Measurements from ENCODE around the gene UTS2B. TPM values are rescaled to one million over a fixed set of nuclear protein-coding genes. Genes with fewer than 3 reads are reported as not detected.
"Not testable (repeated sequence)": the region's sequence is repeated elsewhere in the genome, so short reads cannot be mapped to it uniquely, and the experiment has no call there.

The UTS2B gene
- total RNA-seq, 6 experiments from 2014 or later = 0.73 to 1.8 (median 1.0) TPM

DNA sequence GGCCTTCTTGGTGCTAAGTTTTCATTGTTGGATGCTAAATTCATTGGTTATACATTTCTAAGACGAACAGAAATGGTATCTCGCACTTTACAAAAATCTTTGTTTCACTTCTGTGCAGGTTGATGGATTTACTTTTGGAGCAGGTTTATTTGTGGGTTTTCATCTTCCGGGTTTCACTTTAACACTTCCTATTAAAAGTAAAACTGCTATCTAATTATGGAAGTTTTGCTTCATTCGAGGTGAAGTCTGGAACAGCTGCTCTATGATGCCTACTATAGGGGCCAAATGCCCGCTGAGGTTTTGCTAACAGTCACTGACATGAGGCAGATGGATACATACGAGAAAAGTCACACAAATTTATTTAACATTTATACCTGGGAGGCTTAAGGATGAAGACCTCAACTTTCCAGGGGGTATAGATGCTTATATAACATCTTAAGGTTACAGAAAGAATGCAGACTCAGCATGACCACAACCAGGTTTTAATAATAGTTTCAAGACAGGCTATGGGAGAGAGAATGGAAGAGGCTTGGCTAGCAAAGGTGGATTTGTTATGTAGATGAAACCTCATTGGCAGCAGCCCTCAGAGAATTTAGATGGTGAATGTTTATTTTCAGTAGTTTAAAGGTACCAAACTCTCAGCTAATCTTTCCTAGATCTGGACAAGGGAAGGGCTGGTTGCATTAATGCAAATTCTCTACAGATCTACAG, 77.1 kb downstream of the UTS2B start:
- Mint-ChIP-seq H3K36me3 (ENCODE audit: low read depth) (no peaks in the 10 kb centered on the region), H3K9me3 (no peaks in the 10 kb centered on the region), H3K27ac (no peak overlapping the region), H3K4me1 (ENCODE audit: low read depth) (peaks cover 42% of the 10 kb centered on the region), H3K4me3 (no peak overlapping the region), H3K27me3 (ENCODE audit: insufficient read depth) (no peaks in the 10 kb centered on the region)
- TF ChIP-seq, protein P1, sequence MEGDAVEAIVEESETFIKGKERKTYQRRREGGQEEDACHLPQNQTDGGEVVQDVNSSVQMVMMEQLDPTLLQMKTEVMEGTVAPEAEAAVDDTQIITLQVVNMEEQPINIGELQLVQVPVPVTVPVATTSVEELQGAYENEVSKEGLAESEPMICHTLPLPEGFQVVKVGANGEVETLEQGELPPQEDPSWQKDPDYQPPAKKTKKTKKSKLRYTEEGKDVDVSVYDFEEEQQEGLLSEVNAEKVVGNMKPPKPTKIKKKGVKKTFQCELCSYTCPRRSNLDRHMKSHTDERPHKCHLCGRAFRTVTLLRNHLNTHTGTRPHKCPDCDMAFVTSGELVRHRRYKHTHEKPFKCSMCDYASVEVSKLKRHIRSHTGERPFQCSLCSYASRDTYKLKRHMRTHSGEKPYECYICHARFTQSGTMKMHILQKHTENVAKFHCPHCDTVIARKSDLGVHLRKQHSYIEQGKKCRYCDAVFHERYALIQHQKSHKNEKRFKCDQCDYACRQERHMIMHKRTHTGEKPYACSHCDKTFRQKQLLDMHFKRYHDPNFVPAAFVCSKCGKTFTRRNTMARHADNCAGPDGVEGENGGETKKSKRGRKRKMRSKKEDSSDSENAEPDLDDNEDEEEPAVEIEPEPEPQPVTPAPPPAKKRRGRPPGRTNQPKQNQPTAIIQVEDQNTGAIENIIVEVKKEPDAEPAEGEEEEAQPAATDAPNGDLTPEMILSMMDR (IDR thresholded peaks at IDR 0.05) = no peak
- no peak for DNase-seq

DNA sequence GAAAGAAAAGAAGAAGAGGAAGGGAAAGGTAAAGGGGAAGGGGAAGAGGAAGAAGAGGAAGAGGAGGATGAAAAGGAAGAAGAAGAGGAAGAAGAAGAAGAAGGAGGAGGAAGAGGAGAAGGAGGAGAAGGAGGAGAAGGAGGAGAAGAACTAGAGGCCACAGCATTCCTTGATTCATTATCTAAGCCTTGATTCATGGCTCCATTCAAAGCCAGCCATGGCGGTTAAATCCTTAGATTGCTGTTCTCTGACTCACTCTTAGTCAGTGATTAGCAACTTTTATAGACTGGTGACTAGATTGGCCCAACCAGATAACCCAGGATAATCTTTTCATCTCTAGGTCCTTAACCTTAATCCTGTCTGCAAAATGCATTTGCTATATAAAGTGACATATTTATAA, 83.7 kb downstream of the UTS2B start:
- Mint-ChIP-seq H3K36me3 (ENCODE audit: low read depth) (0 out of 2 replicates have a peak, but pooled peaks cover 4% of the 10 kb centered on the region), H3K27me3 (ENCODE audit: insufficient read depth) (no peaks in the 10 kb centered on the region; the same call in 1 of the 2 replicates), H3K4me1 (ENCODE audit: low read depth) (peaks cover 54% of the 10 kb centered on the region), H3K4me3 (peak overlapping the region; percentile 30; the same call in 1 of the 2 replicates), H3K27ac (peak overlapping the region; percentile 94), H3K9me3 (no peaks in the 10 kb centered on the region)
- peak; percentile 90 for DNase-seq
- TF ChIP-seq, protein P1 (IDR thresholded peaks at IDR 0.05) = no peak

DNA sequence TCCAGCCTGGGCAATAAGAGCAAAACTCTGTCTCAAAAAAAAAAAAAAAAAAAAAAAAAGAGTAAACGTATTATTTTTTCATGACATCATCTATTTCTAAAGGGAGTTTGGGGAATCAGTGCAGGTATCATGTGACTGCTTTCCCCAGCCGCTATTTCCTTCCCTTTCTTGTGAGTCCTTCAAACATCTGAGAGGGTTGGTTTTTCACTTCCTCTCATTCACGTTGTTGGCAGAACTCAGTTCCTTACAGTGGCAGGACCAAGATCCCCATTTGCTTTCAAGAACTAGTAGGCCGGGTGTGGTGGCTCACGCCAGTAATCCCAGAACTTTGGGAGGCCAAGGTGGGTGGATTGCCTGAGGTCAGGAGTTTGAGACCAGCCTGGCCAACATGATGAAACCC, 84.3 kb downstream of the UTS2B start:
- H3K4me3 Mint-ChIP-seq; H3K36me3 Mint-ChIP-seq (ENCODE audit: low read depth); DNase-seq; H3K27me3 Mint-ChIP-seq (ENCODE audit: insufficient read depth); H3K9me3 Mint-ChIP-seq: not testable (repeated sequence)
- peak overlapping the region; percentile 94 for H3K27ac Mint-ChIP-seq
- peaks cover 54% of the 10 kb centered on the region for H3K4me1 Mint-ChIP-seq (ENCODE audit: low read depth)

DNA sequence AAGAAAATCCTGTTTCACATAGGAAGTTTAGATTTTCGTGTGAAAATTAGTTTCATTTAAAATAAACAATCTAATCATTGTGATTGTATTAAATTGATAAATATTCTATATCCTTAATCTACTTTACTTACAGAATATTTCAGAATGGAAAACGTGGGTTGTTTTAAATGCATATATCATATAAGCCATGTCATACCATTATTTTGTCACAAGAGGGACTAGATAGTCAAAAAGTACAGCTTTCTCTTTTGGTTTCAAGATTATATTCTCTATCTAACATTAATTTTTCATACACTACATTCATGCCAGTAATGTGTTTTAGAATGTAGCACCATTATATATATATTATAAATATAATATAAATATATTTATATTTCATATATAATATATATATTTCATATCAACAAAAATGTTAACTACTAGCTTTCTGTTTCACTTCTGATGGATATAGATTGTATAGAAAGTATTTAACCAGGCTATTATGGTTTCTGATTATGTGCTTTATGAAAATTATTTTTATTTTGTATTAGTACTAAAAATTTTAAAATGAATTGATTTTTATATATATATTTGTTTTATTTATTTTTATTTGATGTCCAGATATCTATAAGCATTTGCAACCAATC, 86.0 kb downstream of the UTS2B start:
- peaks cover 67% of the 10 kb centered on the region for H3K4me1 Mint-ChIP-seq (ENCODE audit: low read depth)
- H3K4me3 Mint-ChIP-seq = no peak overlapping the region
- no peaks in the 10 kb centered on the region for H3K9me3 Mint-ChIP-seq
- TF ChIP-seq, protein P1 (IDR thresholded peaks at IDR 0.05) = peak; percentile 81
- H3K27me3 Mint-ChIP-seq (ENCODE audit: insufficient read depth) = no peaks in the 10 kb centered on the region; the same call in 1 of the 2 replicates
- no peak for DNase-seq
- H3K27ac Mint-ChIP-seq = peak overlapping the region; percentile 49; the same call in 1 of the 2 replicates
- 0 out of 2 replicates have a peak, but pooled peaks cover 4% of the 10 kb centered on the region for H3K36me3 Mint-ChIP-seq (ENCODE audit: low read depth)

DNA sequence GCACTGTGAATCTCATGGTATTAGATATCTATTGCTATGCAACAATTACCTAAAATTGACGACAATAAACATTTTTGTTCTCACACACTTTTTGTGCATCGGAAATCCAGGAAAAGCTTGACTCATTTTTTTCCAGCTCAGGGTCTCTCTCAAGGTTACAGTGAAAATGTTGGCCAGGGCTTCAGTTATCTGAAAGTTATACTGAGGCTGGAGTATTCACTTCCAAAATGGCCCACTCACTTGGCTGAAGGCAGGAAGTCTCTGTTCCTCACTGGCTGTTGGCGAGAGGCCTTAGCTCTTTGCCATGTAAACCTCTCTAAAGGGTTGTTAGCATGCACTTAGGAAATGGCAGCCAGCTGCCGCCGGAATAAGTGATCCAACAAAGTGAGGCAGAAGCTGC, 89.8 kb downstream of the UTS2B start:
- TF ChIP-seq, protein P1 (IDR thresholded peaks at IDR 0.05) = no peak
- H3K4me1 Mint-ChIP-seq (ENCODE audit: low read depth) = peaks cover 77% of the 10 kb centered on the region
- H3K36me3 Mint-ChIP-seq (ENCODE audit: low read depth) = 0 out of 2 replicates have a peak, but pooled peaks cover 3% of the 10 kb centered on the region
- no peaks in the 10 kb centered on the region for H3K9me3 Mint-ChIP-seq
- H3K27me3 Mint-ChIP-seq (ENCODE audit: insufficient read depth) = no peaks in the 10 kb centered on the region
- no peak for DNase-seq
- no peak overlapping the region for H3K4me3 Mint-ChIP-seq
- no peak overlapping the region for H3K27ac Mint-ChIP-seq

DNA sequence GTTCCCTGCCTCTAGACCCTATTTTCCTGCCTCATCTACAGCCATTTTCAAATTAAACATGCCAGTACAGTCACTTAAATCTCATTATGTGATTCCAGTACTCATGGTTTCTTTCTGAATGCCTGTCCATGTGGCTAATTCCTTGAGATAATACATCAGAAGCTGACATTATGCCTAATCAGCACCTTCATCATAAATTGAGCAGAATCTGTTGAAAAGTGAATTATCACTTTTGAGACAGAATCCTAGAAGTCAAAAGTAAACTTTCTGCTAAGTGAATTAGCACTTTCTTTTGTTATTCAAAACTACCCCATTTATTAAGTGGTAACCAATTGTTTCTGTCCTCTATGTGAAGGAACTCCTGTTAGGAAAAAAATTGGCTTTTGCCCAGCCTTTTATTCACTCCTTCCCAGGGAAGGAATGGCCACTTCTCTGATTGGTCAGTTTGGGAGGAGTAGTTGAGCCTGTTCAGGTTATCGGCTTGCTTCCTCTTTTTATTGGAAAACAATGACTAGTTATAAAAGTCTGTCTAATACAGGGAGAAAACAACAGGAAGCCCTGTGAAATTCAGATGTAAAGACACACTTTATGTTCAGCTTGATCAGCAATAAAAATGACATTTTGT, 90.8 kb downstream of the UTS2B start:
- Mint-ChIP-seq H3K9me3 (no peaks in the 10 kb centered on the region), H3K4me3 (no peak overlapping the region), H3K4me1 (ENCODE audit: low read depth) (peaks cover 78% of the 10 kb centered on the region), H3K27ac (peak overlapping the region; percentile 89), H3K36me3 (ENCODE audit: low read depth) (no peaks in the 10 kb centered on the region), H3K27me3 (ENCODE audit: insufficient read depth) (no peaks in the 10 kb centered on the region)
- TF ChIP-seq, protein P1 (IDR thresholded peaks at IDR 0.05) = no peak
- DNase-seq = no peak

Measured in HFFc6 (cell line).